ENCODE data around the gene ATP8B1. TPM values are rescaled to one million over a fixed set of nuclear protein-coding genes. Genes with fewer than 3 reads are reported as not detected.

Gene ATP8B1
- total RNA-seq, 4 donors from 2014 or later: 1.6 to 4.2 (median 2.6) TPM

DNA sequence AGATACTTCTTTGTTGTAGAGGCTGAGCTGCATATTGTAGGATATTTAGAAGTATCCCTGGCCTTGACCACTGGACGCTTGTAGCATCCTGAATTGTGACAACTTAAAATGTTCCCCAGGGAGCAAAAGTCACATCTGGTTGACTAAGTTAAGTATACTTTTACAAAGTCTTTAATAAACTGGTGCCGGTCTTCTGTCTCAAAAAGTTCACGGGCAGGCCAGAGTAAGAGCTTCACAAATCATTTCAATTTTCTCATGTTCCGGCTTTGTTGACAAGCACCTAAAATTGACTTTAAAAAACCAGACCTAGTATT is 18.4 kb downstream of the ATP8B1 start:
- H3K36me3 ChIP-seq: no peaks in the 10 kb centered on the region
- no peak overlapping the region for H3K4me3 ChIP-seq
- intact Hi-C loops (cut with DNase I; ENCODE audit: low total_unique reads): no loop called here
- no peaks in the 10 kb centered on the region for H3K27me3 ChIP-seq
- H3K9me3 ChIP-seq: no peaks in the 10 kb centered on the region
- TF ChIP-seq, protein P1, sequence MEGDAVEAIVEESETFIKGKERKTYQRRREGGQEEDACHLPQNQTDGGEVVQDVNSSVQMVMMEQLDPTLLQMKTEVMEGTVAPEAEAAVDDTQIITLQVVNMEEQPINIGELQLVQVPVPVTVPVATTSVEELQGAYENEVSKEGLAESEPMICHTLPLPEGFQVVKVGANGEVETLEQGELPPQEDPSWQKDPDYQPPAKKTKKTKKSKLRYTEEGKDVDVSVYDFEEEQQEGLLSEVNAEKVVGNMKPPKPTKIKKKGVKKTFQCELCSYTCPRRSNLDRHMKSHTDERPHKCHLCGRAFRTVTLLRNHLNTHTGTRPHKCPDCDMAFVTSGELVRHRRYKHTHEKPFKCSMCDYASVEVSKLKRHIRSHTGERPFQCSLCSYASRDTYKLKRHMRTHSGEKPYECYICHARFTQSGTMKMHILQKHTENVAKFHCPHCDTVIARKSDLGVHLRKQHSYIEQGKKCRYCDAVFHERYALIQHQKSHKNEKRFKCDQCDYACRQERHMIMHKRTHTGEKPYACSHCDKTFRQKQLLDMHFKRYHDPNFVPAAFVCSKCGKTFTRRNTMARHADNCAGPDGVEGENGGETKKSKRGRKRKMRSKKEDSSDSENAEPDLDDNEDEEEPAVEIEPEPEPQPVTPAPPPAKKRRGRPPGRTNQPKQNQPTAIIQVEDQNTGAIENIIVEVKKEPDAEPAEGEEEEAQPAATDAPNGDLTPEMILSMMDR (IDR thresholded peaks at IDR 0.05 in 4 of 5, conservative IDR thresholded peaks at IDR 0.05 in 1 of 5): no peak
- no peak for TF ChIP-seq POLR2A (IDR thresholded peaks at IDR 0.05)
- no peak for DNase-seq
- in situ Hi-C loops (cut with MboI; ENCODE audit: low sequenced_read_pairs in 4 of 4): no loop called here
- H3K4me1 ChIP-seq: peaks cover 40 to 54% of the 10 kb centered on the region in 2 donors
- H3K27ac ChIP-seq: peak overlapping the region in 2 of 4 donors; percentile 32 to 51
- no peak for ATAC-seq

DNA sequence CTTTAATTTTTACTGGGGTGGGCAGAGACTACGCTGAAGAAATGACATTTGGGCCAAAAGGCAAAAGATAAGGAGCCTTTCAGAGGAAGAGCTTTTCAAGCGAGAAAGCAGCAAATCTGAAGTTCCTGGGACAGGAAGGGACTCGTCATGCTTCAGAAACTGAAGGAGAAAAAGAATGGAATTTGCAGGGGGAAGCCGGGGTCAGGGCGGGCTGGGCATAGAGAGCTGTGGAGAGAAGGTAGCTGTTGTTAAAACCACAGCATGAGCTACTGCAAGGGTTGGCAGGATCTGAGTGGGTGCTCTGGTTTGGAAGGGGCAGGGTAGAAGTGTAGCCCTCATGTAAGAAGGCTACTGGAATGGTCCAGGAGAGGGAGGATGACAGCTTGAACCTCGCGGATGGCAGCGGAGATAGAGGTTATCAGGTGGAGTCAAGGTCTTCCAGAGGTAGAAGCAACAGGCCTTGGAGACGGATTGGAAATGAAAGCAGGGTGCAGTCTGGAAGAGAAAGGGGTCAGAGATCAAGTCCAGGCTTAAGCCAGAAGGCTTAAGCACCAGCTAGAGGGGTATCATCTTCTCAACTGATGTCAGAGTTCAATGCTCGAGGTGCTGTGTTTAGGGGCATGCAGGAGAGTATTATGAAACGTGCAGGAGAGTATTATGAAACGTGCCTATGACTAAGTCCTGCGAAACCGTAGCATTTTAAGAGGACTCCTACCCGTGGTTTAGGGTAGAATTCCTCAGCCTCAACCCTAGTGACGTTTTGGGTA is 18.9 kb downstream of the ATP8B1 start:
- no peak overlapping the region for H3K4me3 ChIP-seq
- no peaks in the 10 kb centered on the region for H3K36me3 ChIP-seq
- peaks cover 40 to 52% of the 10 kb centered on the region in 2 donors for H3K4me1 ChIP-seq
- intact Hi-C loops (cut with DNase I; ENCODE audit: low total_unique reads) (no loop called here), in situ Hi-C loops (cut with MboI; ENCODE audit: low sequenced_read_pairs in 4 of 4) (no loop called here)
- H3K9me3 ChIP-seq: no peaks in the 10 kb centered on the region
- TF ChIP-seq POLR2A (IDR thresholded peaks at IDR 0.05): no peak
- TF ChIP-seq, protein P1 (IDR thresholded peaks at IDR 0.05 in 4 of 5, conservative IDR thresholded peaks at IDR 0.05 in 1 of 5): no peak
- no peaks in the 10 kb centered on the region for H3K27me3 ChIP-seq
- ATAC-seq: peak in 1 of 2 donors; percentile 43
- H3K27ac ChIP-seq: peak overlapping the region in 3 of 4 donors; percentile 30 to 51 (median 32)
- DNase-seq: no peak

DNA sequence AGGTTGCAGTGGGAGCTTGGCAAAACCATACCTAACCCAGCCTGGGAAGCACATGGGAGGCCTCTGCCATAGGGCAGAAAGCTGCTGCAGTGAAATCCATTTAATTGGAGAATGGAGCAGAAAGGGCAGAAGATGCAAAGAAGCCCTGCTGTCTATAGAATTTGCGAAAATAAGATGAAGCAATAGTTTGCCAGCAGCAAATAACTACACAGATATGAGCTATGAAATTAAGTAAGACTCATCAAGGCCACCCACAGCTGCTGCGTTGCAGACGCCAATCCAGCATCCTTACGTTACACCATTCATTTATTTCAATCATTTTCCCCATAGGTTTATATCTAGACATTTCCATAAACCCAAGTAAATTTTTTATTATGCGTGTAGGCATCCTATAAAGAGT is 21.1 kb downstream of the ATP8B1 start:
- Histone ChIP-seq H3K4me3 (no peak overlapping the region), H3K36me3 (no peaks in the 10 kb centered on the region), H3K27me3 (no peaks in the 10 kb centered on the region), H3K9me3 (no peaks in the 10 kb centered on the region), H3K27ac (peak overlapping the region in 3 of 4 donors; percentile 61 to 70 (median 67)), H3K4me1 (peaks cover 33 to 37% of the 10 kb centered on the region in 2 donors)
- TF ChIP-seq, protein P1 (IDR thresholded peaks at IDR 0.05 in 4 of 5, conservative IDR thresholded peaks at IDR 0.05 in 1 of 5): no peak
- no peak for TF ChIP-seq POLR2A (IDR thresholded peaks at IDR 0.05)
- in situ Hi-C loops (cut with MboI; ENCODE audit: low sequenced_read_pairs in 4 of 4): no loop called here
- no peak for DNase-seq
- intact Hi-C loops (cut with DNase I; ENCODE audit: low total_unique reads): no loop called here
- ATAC-seq: no peak

DNA sequence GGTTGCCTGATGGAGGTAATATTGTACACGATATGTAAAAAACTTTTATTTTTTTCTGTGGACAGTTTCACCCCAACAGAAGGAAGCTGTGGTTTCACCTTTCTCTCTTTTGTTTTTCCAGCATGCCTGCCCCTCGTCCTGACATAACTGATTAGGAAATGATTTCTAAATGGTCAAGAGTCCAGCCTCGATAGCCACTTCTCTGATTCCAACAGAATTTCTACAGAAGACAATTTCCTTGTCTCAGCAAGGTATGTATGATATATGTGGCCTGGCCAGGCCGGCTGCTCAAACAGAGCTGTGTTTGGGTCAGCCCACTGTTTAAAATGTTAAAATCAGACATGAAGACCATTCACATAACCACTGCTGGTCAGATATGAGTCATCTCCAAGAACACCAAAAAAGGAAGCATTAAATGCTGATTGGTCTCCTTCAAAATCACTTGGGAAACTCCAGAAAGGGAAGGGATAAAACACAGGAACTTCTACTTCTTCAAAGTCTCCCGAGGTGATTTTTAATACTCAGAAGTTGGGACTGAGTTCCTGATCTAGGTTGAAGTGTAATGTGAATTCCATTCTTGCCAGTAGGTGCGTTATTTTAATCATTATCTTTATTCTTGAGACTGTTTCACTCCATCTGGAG is 22.3 kb downstream of the ATP8B1 start:
- ATAC-seq: peak; percentile 38 to 60
- DNase-seq: no peak
- Histone ChIP-seq H3K4me1 (peaks cover 39 to 43% of the 10 kb centered on the region in 2 donors), H3K36me3 (no peaks in the 10 kb centered on the region), H3K27me3 (no peaks in the 10 kb centered on the region), H3K9me3 (no peaks in the 10 kb centered on the region), H3K27ac (peak overlapping the region; percentile 55 to 70 (median 64)), H3K4me3 (no peak overlapping the region)
- intact Hi-C loops (cut with DNase I; ENCODE audit: low total_unique reads) (no loop called here), in situ Hi-C loops (cut with MboI; ENCODE audit: low sequenced_read_pairs in 4 of 4) (no loop called here)
- peak in 1 of 2 donors; percentile 45 for TF ChIP-seq POLR2A (IDR thresholded peaks at IDR 0.05)
- TF ChIP-seq, protein P1 (IDR thresholded peaks at IDR 0.05 in 4 of 5, conservative IDR thresholded peaks at IDR 0.05 in 1 of 5): no peak

Data from gastrocnemius medialis (tissue), 4 donors.